NCI-H1048 (cell line): ENCODE results near the gene ALK.

Experiments
- DNase-seq: peaks from one replicate; lab custom pipeline; 2025; lab: John Stamatoyannopoulos, UW

Gene ALK

GRCh38 chr2:29196792-29197788 lies 724.3 kb downstream of the ALK start:
- no peak for DNase-seq

GRCh38 chr2:29195796-29196195 lies 725.6 kb downstream of the ALK start:
- DNase-seq = no peak

GRCh38 chr2:29193681-29194080 lies 727.7 kb downstream of the ALK start:
- DNase-seq = no peak

DNA sequence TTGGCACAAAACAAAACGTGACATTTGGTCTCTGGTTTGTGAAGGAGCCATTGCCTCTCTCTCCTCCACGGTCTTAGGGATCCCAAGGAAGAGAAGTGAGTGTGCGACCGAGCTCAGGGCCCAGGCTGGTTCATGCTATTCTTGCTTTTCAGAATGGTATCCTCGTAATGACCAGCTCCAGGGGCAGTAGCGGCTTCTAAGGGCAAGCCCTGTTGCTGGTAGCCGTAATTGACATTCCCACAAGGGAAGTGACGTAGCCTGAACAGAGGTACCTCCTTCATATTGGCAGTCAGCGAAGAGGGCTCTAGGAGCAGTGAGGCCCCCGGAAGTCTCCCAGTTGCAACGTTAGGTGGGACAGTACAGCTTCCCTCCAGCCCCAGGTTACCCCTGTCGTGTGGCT lies 728.3 kb downstream of the ALK start:
- no peak for DNase-seq

- no peak for DNase-seq
Measured at GRCh38 chr2:29192526-29192925, 728.9 kb downstream of the ALK start.

- no peak for DNase-seq
Measured at GRCh38 chr2:29191817-29192216, 729.6 kb downstream of the ALK start.

DNA sequence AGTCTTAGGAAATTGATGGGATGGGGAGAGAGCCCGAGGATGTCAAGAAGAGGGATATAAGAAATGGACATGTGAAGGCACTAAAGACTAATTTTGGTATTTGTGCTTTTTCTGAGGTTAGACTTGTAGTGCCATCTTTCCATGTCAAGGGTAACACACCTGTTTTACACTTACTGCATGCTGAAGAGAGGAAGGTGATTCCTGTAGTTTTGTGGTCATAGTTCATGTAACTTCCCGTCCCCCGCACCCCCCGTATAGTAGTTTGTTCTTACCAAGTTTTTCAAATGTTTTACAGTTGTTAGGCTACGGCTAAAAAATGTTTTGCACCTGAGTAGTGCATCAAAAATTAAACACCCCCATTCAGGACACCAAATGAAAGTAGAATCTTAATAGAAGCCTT lies 732.3 kb downstream of the ALK start:
- DNase-seq = no peak

DNA sequence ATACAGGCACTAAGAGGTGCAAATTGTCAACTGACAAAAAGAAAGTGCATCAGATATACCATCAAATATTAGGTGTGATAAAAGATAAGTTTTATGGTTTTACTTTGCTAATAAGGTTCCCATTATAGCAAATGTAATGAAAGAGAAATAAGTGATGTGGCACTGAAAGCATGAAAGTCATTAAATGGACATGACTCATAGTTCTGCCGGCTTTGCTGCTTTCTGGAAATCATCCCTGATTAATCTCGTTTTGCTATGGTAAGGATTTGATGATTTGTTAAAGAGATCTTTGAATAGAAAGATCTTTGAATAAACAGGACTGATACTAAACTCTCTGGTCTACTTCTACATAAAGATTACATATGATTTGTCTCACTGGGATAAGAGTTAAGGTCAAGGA lies 733.5 kb downstream of the ALK start:
- DNase-seq = no peak

- DNase-seq = no peak
Measured at GRCh38 chr2:29186817-29187216, 734.6 kb downstream of the ALK start.

DNA sequence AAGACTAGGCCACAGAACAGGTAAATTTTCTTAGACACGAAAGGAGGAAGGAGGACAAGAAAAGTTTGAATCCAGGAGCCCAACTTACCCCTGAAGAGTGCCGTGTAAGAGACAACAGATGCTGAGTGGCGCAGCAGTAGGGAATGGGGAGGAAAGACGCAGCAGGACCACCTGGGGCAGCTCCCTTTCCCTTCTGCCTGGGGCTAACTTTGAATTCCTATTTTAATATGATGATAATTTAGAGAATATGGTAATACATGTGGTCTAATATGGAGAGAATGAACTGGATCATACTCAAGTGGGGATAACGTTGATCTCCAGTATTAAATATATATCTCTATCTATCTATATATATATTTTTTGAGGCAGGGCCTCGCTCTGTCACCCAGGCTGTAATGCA lies 736.9 kb downstream of the ALK start:
- DNase-seq = no peak

GRCh38 chr2:29182920-29183319 lies 738.5 kb downstream of the ALK start:
- DNase-seq = no peak

DNA sequence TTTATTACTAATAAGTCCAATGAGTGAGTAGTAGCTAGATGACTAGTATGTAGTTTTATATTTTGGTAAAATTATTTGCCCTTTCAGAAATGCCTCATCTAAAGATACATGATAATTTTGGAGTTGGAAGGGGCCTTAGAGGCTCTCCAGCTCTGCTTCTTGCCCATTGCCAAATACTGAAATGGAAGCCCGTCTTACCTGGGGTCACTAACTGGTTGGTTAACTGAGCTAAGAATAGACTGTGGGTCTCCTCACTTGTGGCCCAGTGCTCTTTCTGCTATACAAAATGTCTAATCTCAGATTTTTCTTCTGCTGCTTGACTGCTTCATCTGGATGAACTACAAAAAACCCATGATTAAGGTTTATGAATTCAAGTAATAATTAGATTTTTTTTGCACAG lies 739.1 kb downstream of the ALK start:
- no peak for DNase-seq

DNA sequence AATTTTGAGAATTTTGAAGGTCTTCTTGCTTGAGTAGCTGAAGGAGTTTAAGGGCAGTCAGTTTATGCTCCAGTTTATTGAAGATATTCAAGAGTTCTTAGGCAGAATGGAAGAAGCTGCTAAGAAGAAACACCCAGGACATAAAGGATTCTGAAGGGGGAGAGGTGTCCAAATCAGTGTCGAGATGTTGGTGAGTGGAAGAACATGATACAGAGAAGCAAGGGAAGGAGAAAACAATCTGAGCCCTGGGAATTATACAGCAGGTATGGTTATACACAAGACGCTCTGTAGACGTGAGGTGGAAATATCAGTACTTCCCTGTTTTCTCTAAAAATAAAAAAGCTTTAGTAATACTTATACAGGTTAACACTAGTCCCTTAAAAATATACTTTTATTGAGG lies 746.0 kb downstream of the ALK start:
- DNase-seq = no peak

DNA sequence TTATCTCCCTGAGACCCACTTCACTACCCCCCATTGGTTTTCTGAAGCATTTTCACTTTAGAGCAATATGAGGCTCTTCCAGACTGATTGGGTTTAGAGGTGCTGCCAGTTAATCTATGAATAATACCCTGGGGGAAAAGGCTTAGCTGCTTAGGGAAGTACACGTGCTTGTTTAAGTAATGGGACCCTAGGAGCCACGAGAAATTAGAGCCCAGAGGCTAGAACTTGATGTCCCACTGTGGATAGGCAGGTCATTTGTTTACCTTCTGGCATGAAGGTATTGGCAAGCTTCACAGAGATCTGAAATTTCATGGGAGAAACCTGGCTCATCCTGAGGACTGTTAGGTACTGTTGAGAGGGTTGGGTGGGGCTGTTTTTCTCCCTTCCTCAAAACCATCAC lies 746.4 kb downstream of the ALK start:
- no peak for DNase-seq

- no peak for DNase-seq
Measured at GRCh38 chr2:29166242-29167039, 754.9 kb downstream of the ALK start.

- DNase-seq = no peak
Measured at GRCh38 chr2:29165362-29166241, 755.8 kb downstream of the ALK start.

DNA sequence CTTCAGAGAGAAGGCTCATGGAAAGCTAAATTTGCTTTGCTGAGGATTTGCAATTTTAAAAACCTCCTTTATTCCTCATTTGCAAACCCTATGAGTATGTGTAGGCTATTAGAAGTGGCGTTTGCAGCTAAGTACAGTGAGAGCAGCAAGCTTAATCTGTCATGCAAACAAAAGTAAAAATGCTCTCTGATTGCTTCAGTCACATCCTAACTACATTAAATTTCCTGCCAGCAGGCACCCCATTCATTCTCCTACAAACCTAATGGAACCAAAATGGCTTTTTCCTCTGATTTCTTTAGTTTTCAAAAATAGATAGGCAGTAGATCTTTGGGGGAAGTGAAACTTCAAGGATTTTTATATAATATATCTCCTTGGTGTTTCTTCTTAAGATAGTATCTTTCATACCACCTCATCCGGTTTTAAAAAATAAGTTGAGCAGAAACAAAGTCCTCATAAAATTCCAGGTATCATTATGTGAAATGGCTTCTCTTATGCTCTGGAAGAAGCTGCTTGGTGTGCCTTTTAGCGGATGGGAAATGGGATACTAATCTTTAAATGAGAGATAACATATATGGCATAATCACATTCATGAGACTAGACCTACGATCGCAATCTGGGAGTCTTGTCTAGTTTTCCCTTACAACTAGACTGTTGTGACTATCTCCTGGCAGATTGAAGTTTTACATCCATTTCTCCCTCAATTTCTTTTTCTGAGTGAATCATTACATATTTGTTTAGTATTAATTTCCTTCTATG lies 757.1 kb downstream of the ALK start:
- DNase-seq = no peak

DNA sequence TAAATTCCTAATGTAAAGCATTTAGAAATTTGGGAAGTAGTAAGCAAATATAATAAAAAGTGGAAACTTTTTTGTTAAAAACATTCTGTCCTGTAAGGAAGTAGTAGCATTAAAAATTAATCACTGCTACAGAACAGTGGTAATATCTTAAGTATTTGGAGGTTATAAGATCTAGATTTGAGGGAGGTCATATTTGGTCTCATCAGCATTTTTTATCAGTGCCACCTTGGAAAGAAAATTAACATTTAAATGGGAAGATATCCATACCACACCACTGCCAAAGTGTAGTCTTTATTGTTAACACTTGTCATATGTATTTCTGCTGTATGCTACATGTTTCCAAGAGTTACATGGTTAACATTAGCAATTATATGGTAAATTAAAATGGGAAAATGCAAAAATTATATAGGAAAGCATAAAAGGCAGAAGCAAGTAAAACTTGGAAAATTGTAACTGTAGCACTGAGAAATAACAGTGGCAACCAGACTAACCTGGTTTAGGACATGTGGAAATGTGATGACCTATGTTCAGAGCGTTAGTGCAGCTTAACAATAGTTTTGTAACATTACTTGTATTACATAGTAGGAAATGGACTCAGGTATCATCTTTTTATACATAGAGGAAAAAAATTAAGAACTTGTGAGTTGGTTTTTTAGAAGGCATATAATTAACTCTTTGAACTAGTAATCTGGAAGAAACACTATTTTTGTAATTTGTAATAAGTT lies 759.0 kb downstream of the ALK start:
- no peak for DNase-seq

DNA sequence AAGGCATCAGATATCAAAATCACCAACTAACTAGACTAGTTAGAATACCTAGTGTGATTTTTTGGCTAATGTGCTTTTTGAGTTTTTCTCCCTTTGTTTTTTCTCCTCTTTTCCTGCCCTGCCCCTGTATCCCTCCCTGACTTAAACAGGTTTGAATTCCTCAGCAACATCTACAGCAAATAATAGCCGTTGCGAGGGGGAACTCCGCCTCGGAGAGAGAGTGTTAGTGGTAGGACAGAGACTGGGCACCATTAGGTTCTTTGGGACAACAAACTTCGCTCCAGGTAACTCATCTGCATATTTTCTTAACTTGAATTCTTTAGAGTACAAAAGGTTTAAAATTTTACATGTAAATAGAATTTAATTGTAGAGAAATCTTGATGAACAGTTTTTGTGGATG lies 761.2 kb downstream of the ALK start:
- DNase-seq = no peak

DNA sequence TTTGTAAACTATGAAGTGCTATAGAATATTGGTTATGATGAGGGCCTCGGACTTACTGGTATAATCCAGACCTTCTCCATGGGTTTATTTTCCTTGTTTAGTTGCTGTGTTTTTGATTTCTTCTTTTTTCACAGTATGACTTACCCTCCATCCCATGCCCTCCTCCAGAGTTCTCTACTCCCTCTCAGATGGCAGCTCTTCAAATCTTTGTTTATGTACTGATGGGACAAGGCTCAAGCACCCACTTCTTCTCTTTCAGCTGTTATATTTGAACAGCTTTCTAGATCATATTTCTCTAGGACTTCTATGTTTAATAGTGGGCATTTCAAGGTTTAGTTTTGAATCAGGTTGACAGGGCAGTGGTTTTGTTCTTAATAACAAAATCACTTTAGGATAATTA lies 762.3 kb downstream of the ALK start:
- no peak for DNase-seq

- no peak for DNase-seq
Measured at GRCh38 chr2:29157131-29157530, 764.3 kb downstream of the ALK start.
